ENCODE results near the gene BNC2. TPM values are rescaled to one million over a fixed set of nuclear protein-coding genes. Genes with fewer than 3 reads are reported as not detected.

The BNC2 gene
- total RNA-seq, 1 experiment from 2014 or later: 2.9 TPM

- Histone ChIP-seq H3K9me2 (ENCODE audit: insufficient read depth) (no peaks in the 10 kb centered on the region), H3K4me2 (no peak overlapping the region), H3K9me3 (ENCODE audit: insufficient read depth, low read depth) (no peaks in the 10 kb centered on the region), H3K79me2 (ENCODE audit: low read depth) (no peaks in the 10 kb centered on the region), H3K36me3 (ENCODE audit: low read depth) (no peaks in the 10 kb centered on the region), H4K20me1 (ENCODE audit: insufficient read depth) (no peaks in the 10 kb centered on the region), H2AFZ (no peak overlapping the region), H3K27me3 (ENCODE audit: insufficient read depth, low read depth) (no peaks in the 10 kb centered on the region), H3K4me3 (no peak overlapping the region), H3K27ac (no peak overlapping the region), H3F3A (ENCODE audit: insufficient read depth, low read depth) (no peaks in the 10 kb centered on the region), H3K4me1 (replicated peaks; ENCODE audit: insufficient read depth) (no peaks in the 10 kb centered on the region)
- CTCF ChIA-PET: no interaction called here
- POLR2A ChIA-PET (ENCODE audit: unreplicated experiment): no interaction called here
- no peak for DNase-seq
- intact Hi-C loops (cut with micrococcal nuclease; ENCODE audit: unreplicated experiment): no loop called here
- TF ChIP-seq EZH2 (IDR thresholded peaks at IDR 0.05; ENCODE audit: low read depth): no peak
- no peak for TF ChIP-seq CTCF (conservative IDR thresholded peaks at IDR 0.05)
- BruUV-seq (replicated peaks): no TSS peak
These were observed 275.7 kb downstream of the BNC2 start for GRCh38 chr9:16594787-16595186.

DNA sequence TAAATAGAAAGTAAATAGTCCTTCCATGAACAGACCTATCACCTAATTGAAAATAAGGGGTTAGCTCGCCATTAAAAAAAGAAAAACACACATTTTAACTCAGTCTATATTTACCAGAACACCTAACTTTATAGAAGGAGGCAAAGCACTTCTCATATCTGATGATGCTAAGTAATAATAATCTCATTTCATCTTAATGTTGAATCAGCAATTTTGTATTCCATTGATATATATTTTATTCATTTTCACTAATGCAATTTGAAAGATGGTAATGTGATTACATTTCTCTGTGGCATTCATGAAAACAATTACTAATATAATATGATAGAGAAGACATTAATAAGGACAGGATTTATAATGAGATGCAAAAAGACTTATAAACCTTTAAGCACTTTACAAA is 276.7 kb downstream of the BNC2 start:
- POLR2A ChIA-PET (ENCODE audit: unreplicated experiment): no interaction called here
- BruUV-seq (replicated peaks): no TSS peak
- no peaks in the 10 kb centered on the region for H3K4me1 ChIP-seq (replicated peaks; ENCODE audit: insufficient read depth)
- no peak for DNase-seq
- no peak overlapping the region for H2AFZ ChIP-seq
- H3K4me3 ChIP-seq: no peak overlapping the region
- no peak overlapping the region for H3K27ac ChIP-seq
- intact Hi-C loops (cut with micrococcal nuclease; ENCODE audit: unreplicated experiment): no loop called here
- no peaks in the 10 kb centered on the region for H3K9me3 ChIP-seq (ENCODE audit: insufficient read depth, low read depth)
- H3K4me2 ChIP-seq: no peak overlapping the region
- H3K27me3 ChIP-seq (ENCODE audit: insufficient read depth, low read depth): no peaks in the 10 kb centered on the region
- no peaks in the 10 kb centered on the region for H3K9me2 ChIP-seq (ENCODE audit: insufficient read depth)
- no peaks in the 10 kb centered on the region for H3F3A ChIP-seq (ENCODE audit: insufficient read depth, low read depth)
- H3K79me2 ChIP-seq (ENCODE audit: low read depth): no peaks in the 10 kb centered on the region
- H4K20me1 ChIP-seq (ENCODE audit: insufficient read depth): no peaks in the 10 kb centered on the region
- TF ChIP-seq EZH2 (IDR thresholded peaks at IDR 0.05; ENCODE audit: low read depth) (no peak), CTCF (conservative IDR thresholded peaks at IDR 0.05) (no peak)
- CTCF ChIA-PET: no interaction called here
- H3K36me3 ChIP-seq (ENCODE audit: low read depth): no peaks in the 10 kb centered on the region

- ChIA-PET POLR2A (ENCODE audit: unreplicated experiment) (no interaction called here), CTCF (interaction anchor here (0.5 to 0.7 kb wide), 2 partner anchors 12 to 280 kb away, joined by 3 read pairs; no protein-coding TSS in a partner anchor)
- Histone ChIP-seq H3K9me2 (ENCODE audit: insufficient read depth) (no peaks in the 10 kb centered on the region), H3K36me3 (ENCODE audit: low read depth) (no peaks in the 10 kb centered on the region), H3F3A (ENCODE audit: insufficient read depth, low read depth) (no peaks in the 10 kb centered on the region), H3K4me3 (no peak overlapping the region), H3K27ac (no peak overlapping the region), H3K4me1 (replicated peaks; ENCODE audit: insufficient read depth) (no peaks in the 10 kb centered on the region), H3K9me3 (ENCODE audit: insufficient read depth, low read depth) (no peaks in the 10 kb centered on the region), H4K20me1 (ENCODE audit: insufficient read depth) (no peaks in the 10 kb centered on the region), H3K4me2 (no peak overlapping the region), H2AFZ (no peak overlapping the region), H3K79me2 (ENCODE audit: low read depth) (no peaks in the 10 kb centered on the region), H3K27me3 (ENCODE audit: insufficient read depth, low read depth) (no peaks in the 10 kb centered on the region)
- BruUV-seq (replicated peaks): no TSS peak
- TF ChIP-seq EZH2 (IDR thresholded peaks at IDR 0.05; ENCODE audit: low read depth): no peak
- TF ChIP-seq CTCF (conservative IDR thresholded peaks at IDR 0.05): no peak
- intact Hi-C loops (cut with micrococcal nuclease; ENCODE audit: unreplicated experiment): no loop called here
- no peak for DNase-seq
These were observed 279.4 kb downstream of the BNC2 start for GRCh38 chr9:16591092-16591491.

Measured in PC-9 (cell line).